Muscle of arm (tissue), 12 donors: ENCODE measurements around the gene NPRL2. TPM values are rescaled to one million over a fixed set of nuclear protein-coding genes. Genes with fewer than 3 reads are reported as not detected.

Experiments used
- DNase-seq: peaks from one replicate; pipeline ENCODE4 v3.0.0-alpha.2; 2013
- polyA plus RNA-seq, 12 donors: library from polyadenylated mRNA; unstranded; fragments of 120-200 nt; gene quantifications; one replicate each; pipeline ENCODE4 v1.2.1, GENCODE V29; 2013; ENCODE audit not compliant: insufficient read length in 12 of 12

NPRL2 gene
- polyA plus RNA-seq, 12 donors = 7.5 to 21.8 (median 18.0) TPM; not detected in 1

DNA sequence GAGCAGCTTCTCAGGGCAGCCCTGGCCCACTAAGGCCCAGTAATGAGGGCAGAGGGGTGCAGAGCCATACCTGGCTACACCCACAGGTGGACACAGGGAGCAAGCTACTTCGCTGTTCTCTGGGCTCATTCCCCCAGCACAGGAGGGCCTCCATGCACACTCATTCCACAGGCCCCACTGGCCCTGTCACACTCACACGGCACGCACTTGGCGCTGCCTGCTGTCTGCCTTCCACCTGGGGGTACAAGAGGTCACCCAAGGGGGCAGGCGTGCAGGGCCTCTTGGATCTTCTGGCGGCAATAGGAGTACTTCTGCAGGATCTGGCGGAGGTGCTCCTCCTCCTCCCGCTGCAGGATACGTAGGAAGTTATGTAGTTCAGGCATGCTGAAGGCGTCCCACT is 20.2 kb downstream of the NPRL2 start:
- DNase-seq = no peak

GRCh38 chr3:50327943-50328691 is 22.5 kb downstream of the NPRL2 start, which contains the start of gene TUSC2:
TUSC2 (minus strand) TSS chr3:50328223; CDS start chr3:50328099, 124 bp downstream.
- peak; percentile 97 for DNase-seq

DNA sequence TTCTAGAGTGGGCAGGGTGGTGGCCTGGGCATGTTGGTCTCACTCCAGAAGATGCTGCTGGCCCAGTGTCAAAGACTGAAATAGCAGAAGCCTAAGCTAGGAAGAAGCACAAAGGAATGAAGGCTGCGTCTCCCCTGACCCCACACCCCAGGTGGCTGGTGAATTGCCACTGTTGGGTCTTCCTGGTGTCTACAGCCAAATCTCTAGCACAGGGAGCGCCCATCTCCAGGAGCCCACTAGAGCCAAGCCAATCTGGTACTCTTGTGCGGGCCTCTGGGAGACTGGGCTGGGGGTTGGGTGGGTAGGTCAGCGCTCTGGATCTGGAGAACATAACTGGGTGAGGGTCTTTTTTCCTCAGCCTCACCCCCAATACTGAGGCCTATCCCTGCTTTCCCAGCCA is 23.4 kb downstream of the NPRL2 start:
- no peak for DNase-seq

- DNase-seq = no peak
These were observed 24.4 kb downstream of the NPRL2 start for GRCh38 chr3:50326182-50326541.

GRCh38 chr3:50325497-50326181 is 24.9 kb downstream of the NPRL2 start:
- no peak for DNase-seq

DNA sequence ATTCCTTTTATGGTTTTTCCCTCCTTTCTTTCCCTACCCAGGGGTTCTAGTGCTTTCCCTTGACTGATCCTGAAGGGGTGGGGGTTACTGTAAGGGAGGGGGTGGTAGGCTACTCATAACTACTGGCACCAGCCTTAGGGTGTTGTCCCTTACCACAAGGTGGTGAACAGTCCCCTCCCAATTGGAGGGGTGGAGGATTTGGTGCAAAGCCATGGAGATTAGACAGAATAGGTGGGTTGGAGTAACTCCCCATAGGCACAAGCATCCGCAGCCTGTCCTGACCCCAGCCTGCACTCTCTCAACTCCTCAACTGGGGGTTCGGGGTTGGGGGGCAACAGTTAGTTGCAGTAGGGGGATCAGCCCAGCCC is 25.5 kb downstream of the NPRL2 start:
- no peak for DNase-seq

DNA sequence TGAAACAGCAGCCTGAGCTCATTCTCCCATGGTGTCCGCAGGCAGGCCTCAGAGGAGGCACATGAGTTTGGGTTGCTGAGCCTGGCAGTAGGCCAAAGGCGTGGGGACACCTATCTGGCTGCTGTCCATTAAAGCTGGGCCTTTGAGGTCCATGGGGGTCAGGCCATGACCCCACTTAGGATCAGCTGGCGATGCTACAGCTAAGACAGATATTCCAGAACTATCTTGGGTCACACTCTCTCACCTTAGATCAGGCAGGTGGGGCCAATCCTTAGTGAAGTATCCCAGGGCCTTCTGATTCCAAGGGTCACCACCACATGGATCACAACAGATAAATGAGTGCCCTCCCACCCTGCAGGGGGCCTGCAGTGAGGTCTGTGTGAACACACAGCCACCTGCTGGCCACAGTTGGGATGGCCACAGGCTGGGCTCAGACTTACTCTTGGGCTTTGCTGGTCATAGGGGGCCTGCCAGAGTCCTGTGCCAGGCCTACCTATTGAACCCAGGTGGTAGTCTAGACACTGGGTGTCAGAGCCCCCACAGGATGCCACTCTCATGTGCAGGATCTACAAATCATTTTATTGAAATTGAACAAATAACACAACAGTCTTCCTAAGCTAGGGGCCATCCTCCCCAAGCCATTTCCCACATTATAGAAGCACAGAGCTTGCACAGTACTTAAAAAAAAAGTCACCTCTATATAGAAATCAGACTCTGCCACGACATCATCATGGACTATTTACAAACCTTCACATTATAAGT is 26.0 kb downstream of the NPRL2 start:
- no peak for DNase-seq

GRCh38 chr3:50323614-50324199 is 26.9 kb downstream of the NPRL2 start:
- no peak for DNase-seq

DNA sequence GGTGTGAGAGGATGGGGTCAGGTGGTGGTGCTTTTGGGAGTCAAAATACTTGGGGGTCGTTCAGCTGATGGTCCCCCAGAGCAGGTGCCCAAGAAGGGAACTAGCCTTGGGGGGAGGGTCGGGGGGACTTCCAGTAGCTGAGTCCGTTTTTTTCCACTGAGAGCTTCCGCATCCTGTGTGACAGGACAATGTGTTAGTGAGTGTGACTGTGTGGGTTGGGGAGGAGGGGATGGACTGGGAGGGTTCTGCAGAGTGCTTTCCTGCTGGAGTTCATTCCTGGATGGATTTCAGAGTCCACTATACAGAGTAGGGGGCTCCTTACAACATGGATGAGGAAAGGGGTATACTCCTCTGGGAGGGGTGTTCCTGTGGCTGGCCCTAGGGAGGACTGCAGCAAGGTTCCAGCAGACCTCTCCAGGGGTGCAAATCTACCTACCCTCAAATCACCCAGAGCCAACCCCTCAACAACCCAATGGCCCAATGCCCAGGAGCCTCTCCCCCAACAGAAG is 27.4 kb downstream of the NPRL2 start:
- DNase-seq = no peak

- no peak for DNase-seq
These were observed 28.0 kb downstream of the NPRL2 start, which contains the start of gene HYAL2 for GRCh38 chr3:50322386-50323091. HYAL2 (minus strand) TSS chr3:50322745; CDS start chr3:50320489, 2,256 bp downstream.

- DNase-seq = no peak
These were observed 28.5 kb downstream of the NPRL2 start for GRCh38 chr3:50322115-50322385.

GRCh38 chr3:50321336-50322114 is 29.1 kb downstream of the NPRL2 start:
- DNase-seq = peak; percentile 90

DNA sequence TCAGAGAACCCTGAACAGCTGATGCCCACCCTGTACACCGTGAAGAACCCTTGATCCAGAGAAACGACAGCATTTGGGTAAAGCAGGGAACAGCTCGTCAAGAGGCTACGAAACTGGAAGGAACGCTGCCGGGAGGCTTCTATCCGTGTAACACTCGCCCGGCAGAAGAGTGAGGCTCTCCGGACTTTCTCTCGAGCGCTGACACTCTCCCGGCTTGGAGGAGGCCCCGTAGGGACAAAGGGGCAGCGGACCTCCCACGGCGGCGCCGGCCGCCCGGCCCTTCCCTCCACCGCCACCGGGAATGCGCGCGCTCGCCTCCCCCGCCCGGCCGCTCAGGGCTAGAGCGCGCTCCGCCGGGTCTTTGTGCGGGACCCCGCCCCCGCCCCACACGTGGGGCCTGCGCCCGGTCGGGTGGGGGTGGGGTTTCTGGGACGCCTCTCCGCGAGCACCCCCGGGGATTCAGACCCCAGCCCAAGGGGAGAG is 29.7 kb downstream of the NPRL2 start:
- peak; percentile 77 for DNase-seq

GRCh38 chr3:50319894-50320625 is 30.5 kb downstream of the NPRL2 start:
- no peak for DNase-seq

GRCh38 chr3:50319181-50319893 is 31.2 kb downstream of the NPRL2 start:
- DNase-seq = no peak

DNA sequence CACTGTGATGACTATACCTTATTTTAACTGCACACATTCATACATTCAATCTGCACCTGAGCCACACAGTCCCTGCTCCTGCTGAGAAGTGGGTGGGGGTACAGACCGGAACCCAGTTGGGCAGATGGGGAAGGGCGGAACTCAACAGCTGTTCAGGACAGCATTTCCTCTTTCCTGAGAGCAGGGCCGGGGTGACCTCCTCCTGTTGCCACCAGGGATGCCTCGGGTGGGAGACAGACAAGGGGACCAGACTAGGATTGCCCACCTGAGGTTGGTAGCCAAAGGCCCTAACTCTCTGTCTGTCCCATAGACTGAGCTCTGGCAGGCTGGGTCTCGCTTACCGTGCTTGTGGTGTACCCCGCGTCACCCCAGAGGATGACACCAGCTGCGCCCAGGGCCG is 32.0 kb downstream of the NPRL2 start:
- no peak for DNase-seq

DNA sequence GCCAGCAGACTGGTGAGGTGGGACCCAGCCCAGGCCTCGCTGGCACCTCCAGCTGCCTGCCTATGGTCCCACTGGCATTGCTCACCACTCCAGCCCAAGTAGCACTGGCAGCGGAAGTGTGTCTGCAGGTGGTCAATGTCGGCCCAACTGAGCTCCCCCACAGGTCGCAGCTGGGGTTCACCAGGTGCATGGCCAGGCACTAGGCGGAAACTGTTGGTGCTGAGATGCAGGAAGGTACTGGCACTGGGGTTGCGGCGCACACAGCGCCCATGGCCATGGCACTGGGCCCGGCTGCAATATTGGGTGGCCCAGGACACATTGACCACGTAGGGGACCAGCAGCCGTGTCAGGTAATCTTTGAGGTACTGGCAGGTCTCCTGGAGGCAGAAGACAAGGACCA is 32.4 kb downstream of the NPRL2 start:
- no peak for DNase-seq

GRCh38 chr3:50317300-50317699 is 33.3 kb downstream of the NPRL2 start:
- no peak for DNase-seq

GRCh38 chr3:50316657-50317242 is 33.8 kb downstream of the NPRL2 start:
- DNase-seq = no peak
